ENCODE data around the gene SHB. TPM values are rescaled to one million over a fixed set of nuclear protein-coding genes. Genes with fewer than 3 reads are reported as not detected.

SHB gene
- total and polyA plus RNA-seq, 2 of the 8 experiments (the other 6 are each of a cell fraction or from before 2014, with no cell fraction given) = 4.1 to 12.6 TPM

- H2BK5ac ChIP-seq (ENCODE audit: low read depth, low read length) = no peak overlapping the region; the same call in 1 of the 2 replicates
- WGBS, 2 experiments (ENCODE audit: extremely low coverage in 1 of 2, insufficient coverage in 1 of 2, insufficient read length in 1 of 2, insufficient replicate concordance in 2 of 2, low coverage in 1 of 2, low lambda C conversion rate in 2 of 2, missing lambda C conversion rate in 1 of 2) = 86% methylated on average over 8 of the region's 9 CpGs; no CpG with 5 or more reads in 1 of the 2 experiments
- no peak overlapping the region for H3K9ac ChIP-seq (replicated peaks in 1 of 4; ENCODE audit: extremely low read depth in 1 of 4, low read depth in 3 of 4, low read length in 3 of 4)
- FAIRE-seq (no peak), DNase-seq (ENCODE audit: low read depth in 1 of 2, low spot score in 2 of 2) (no peak)
- H3K9me3 ChIP-seq (ENCODE audit: insufficient read depth in 2 of 2, low read depth in 1 of 2, low read length in 1 of 2) = no peaks in the 10 kb centered on the region
- H3K4me3 ChIP-seq (ENCODE audit: extremely low read depth in 1 of 4, insufficient read depth in 2 of 4, low read depth in 3 of 4, low read length in 4 of 4) = no peak overlapping the region
- H3K56ac ChIP-seq (replicated peaks; ENCODE audit: insufficient read length, low read depth, low read length) = no peak overlapping the region
- peaks cover 4 to 6% of the 10 kb centered on the region in 2 experiments for H4K20me1 ChIP-seq (replicated peaks in 1 of 2; ENCODE audit: control insufficient read depth in 1 of 2, insufficient read depth in 2 of 2, low read length in 2 of 2)
- H3K18ac ChIP-seq (ENCODE audit: extremely low read depth, low read length) = no peak overlapping the region
- H2AK5ac ChIP-seq (ENCODE audit: low read depth, low read length) = no peak overlapping the region
- H3K14ac ChIP-seq (ENCODE audit: insufficient read length) = no peak overlapping the region
- ChIA-PET POLR2A (ENCODE audit: partially characterized antibody) (no interaction called here), CTCF (ENCODE audit: partially characterized antibody) (interaction anchor here (0.7 to 1.8 kb wide), 6 partner anchors 10 to 44 kb away, joined by 3 to 5 read pairs (median 3); no protein-coding TSS in a partner anchor)
- H2AFZ ChIP-seq (ENCODE audit: low read length) = no peak overlapping the region
- H3K4ac ChIP-seq (replicated peaks; ENCODE audit: insufficient read length, low read depth, low read length) = no peak overlapping the region
- H2BK15ac ChIP-seq (ENCODE audit: low read length) = no peak overlapping the region
- TF ChIP-seq BACH1 (IDR thresholded peaks at IDR 0.05; ENCODE audit: low read length) (no peak), RAD21 (IDR thresholded peaks at IDR 0.05 in 1 of 2, conservative IDR thresholded peaks at IDR 0.05 in 1 of 2; ENCODE audit: low read depth in 2 of 2, low read length in 2 of 2) (no peak), RBBP5 (IDR thresholded peaks at IDR 0.05; ENCODE audit: borderline replicate concordance, low read depth, low read length) (no peak), USF2 (IDR thresholded peaks at IDR 0.05; ENCODE audit: low read length) (no peak), TEAD4 (IDR thresholded peaks at IDR 0.05; ENCODE audit: low read depth, low read length) (no peak), JUND (IDR thresholded peaks at IDR 0.05; ENCODE audit: low read length) (no peak)
- no peak overlapping the region for H3K23ac ChIP-seq (ENCODE audit: insufficient read length)
- H2BK12ac ChIP-seq (ENCODE audit: low read depth, low read length) = no peak overlapping the region
- peaks cover 0 to 4% (median 0%) of the 10 kb centered on the region in 4 experiments; a peak in 3 of 8 replicates for H3K36me3 ChIP-seq (ENCODE audit: control insufficient read depth in 2 of 4, insufficient read depth in 4 of 4, low read length in 3 of 4)
- H3K4me1 ChIP-seq (replicated peaks in 1 of 4; ENCODE audit: control insufficient read depth in 3 of 4, insufficient read depth in 4 of 4, low read length in 3 of 4) = no peaks in the 10 kb centered on the region
- H2BK120ac ChIP-seq (replicated peaks; ENCODE audit: low read depth, low read length) = no peak overlapping the region
- no peaks in the 10 kb centered on the region for H3K79me2 ChIP-seq (ENCODE audit: control insufficient read depth in 1 of 2, insufficient read depth in 2 of 2, low read length in 2 of 2)
- no peak overlapping the region for H2BK20ac ChIP-seq (ENCODE audit: low read length)
- no peak overlapping the region for H4K5ac ChIP-seq (ENCODE audit: insufficient read length, low read depth, low read length)
- H3K23me2 ChIP-seq (ENCODE audit: low read depth, low read length) = no peaks in the 10 kb centered on the region
- no peak overlapping the region for H3K4me2 ChIP-seq (ENCODE audit: insufficient read depth in 1 of 2, low read depth in 2 of 2, low read length in 2 of 2)
- H4K8ac ChIP-seq (ENCODE audit: extremely low read depth, insufficient read depth, low read length) = peak overlapping the region; percentile 1; the same call in 1 of the 2 replicates
- H3K27me3 ChIP-seq (replicated peaks in 1 of 4; ENCODE audit: control insufficient read depth in 3 of 4, extremely low read depth in 1 of 4, insufficient read depth in 3 of 4, low read length in 3 of 4) = no peaks in the 10 kb centered on the region
- H4K91ac ChIP-seq (replicated peaks; ENCODE audit: insufficient read length, low read length) = no peak overlapping the region
- H3K79me1 ChIP-seq (ENCODE audit: low read depth, low read length) = peaks cover 3% of the 10 kb centered on the region; the same call in 1 of the 2 replicates
- no peak overlapping the region for H3K27ac ChIP-seq (ENCODE audit: low read depth, low read length)
These were observed 110.9 kb downstream of the SHB start for GRCh38 chr9:37958154-37958553.
